GM23338 (cell line): ENCODE data around the gene CTNNA3.

Experiments used
- EZH2 ChIP-seq: fragments of 200-600 bp; sonication (generic); IDR thresholded peaks from one replicate; pipeline ENCODE4 v1.8.0; 2017; ENCODE audit warnings: antibody characterized with exemption, mild to moderate bottlenecking, low read depth; ENCODE audit not compliant: unreplicated experiment
- POLR2AphosphoS5 ChIP-seq: IDR thresholded peaks from 2 replicates; pipeline ENCODE4 v1.6.1; 2016; ENCODE audit warnings: antibody characterized with exemption, low read depth
- ZNF114 ChIP-seq: fragments of 250-450 bp; sonication (Bioruptor Pico); IDR thresholded peaks from 2 replicates; pipeline ENCODE4 v1.5.0; 2020; ENCODE audit warnings: mild to moderate bottlenecking, moderate library complexity
- TF ChIP-seq, protein P1 (sequence below), 2 experiments: fragments of 200-600 bp in 1 of 2; sonication (generic) in 1 of 2; conservative IDR thresholded peaks; 2 replicates each; pipeline versions ENCODE4 v1.5.1 to v1.6.1; 2016 to 2017; ENCODE audit warnings: antibody characterized with exemption in 2 of 2, low read depth in 2 of 2, mild to moderate bottlenecking in 2 of 2, moderate library complexity in 1 of 2

DNA sequence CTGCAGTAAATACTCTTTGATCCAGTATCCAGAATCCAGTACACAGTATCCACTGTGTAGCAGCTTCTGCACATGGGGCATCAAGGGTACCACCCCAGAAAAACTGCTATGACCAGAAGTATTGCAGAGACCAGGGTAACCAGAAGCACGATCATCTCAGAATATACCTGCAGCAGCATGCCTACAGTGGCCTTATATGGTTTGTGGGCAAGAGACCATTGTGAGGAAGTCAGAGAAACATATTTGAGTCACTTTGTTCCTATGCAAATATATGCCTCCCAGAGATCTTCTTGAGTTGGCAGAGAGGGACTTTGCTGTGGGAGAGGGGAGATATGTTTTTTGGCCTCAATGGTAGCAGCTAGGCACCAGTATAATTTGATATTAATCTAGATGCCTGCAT is 976.5 kb downstream of the CTNNA3 start:
- TF ChIP-seq EZH2, result no peak
- TF ChIP-seq, protein P1, sequence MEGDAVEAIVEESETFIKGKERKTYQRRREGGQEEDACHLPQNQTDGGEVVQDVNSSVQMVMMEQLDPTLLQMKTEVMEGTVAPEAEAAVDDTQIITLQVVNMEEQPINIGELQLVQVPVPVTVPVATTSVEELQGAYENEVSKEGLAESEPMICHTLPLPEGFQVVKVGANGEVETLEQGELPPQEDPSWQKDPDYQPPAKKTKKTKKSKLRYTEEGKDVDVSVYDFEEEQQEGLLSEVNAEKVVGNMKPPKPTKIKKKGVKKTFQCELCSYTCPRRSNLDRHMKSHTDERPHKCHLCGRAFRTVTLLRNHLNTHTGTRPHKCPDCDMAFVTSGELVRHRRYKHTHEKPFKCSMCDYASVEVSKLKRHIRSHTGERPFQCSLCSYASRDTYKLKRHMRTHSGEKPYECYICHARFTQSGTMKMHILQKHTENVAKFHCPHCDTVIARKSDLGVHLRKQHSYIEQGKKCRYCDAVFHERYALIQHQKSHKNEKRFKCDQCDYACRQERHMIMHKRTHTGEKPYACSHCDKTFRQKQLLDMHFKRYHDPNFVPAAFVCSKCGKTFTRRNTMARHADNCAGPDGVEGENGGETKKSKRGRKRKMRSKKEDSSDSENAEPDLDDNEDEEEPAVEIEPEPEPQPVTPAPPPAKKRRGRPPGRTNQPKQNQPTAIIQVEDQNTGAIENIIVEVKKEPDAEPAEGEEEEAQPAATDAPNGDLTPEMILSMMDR (conservative IDR thresholded peaks at IDR 0.05; ENCODE audit: low read depth in 2 of 2), result no peak
- TF ChIP-seq POLR2AphosphoS5, result no peak
- TF ChIP-seq ZNF114 (CRISPR knock-in tag), result no peak
